WTC11 (cell line): ENCODE data around the gene MEGF11. TPM values are rescaled to one million over a fixed set of nuclear protein-coding genes. Genes with fewer than 3 reads are reported as not detected.

Experiments used
- ATAC-seq: fragments of 200-7000 bp; cut with Tn5 transposase; 2 replicates; pipeline ENCODE4 v1.10.0; 2021; ENCODE audit warnings: mild to moderate bottlenecking, moderate library complexity
- CTCF ChIA-PET: fragments of 300-600 bp; sonication (Branson Sonifier 250); formaldehyde crosslinking; loops from one replicate; lab custom pipeline; 2021; ENCODE audit warnings: antibody characterized with exemption; lab: Charles Lee
- POLR2A ChIA-PET: fragments of 350-600 bp; sonication (Branson Sonifier 250); formaldehyde crosslinking; loops from one replicate; lab custom pipeline; 2021; ENCODE audit warnings: antibody characterized with exemption; lab: Charles Lee
- DNase-seq: peaks from one replicate; pipeline ENCODE4 v3.0.0; 2021; ENCODE audit warnings: low spot score
- H3K27ac Mint-ChIP-seq: 2 replicates; pipeline ENCODE4 v1.8.0; 2021; ENCODE audit warnings: mixed read lengths
- H3K27me3 Mint-ChIP-seq: 2 replicates; pipeline ENCODE4 v1.8.0; 2021; ENCODE audit warnings: low read depth, mild to moderate bottlenecking, moderate library complexity, mixed read lengths
- H3K36me3 Mint-ChIP-seq: 2 replicates; pipeline ENCODE4 v1.8.0; 2021; ENCODE audit warnings: mixed read lengths
- H3K4me1 Mint-ChIP-seq: 2 replicates; pipeline ENCODE4 v1.8.0; 2022; ENCODE audit warnings: mixed read lengths
- H3K4me3 Mint-ChIP-seq: 2 replicates; pipeline ENCODE4 v1.8.0; 2021; ENCODE audit warnings: mild to moderate bottlenecking, moderate library complexity, mixed read lengths
- H3K9me3 Mint-ChIP-seq: 2 replicates; pipeline ENCODE4 v1.8.0; 2021; ENCODE audit warnings: mixed read lengths
- CBFB ChIP-seq: sonication (generic); formaldehyde crosslinking; IDR thresholded peaks from 2 replicates; pipeline ENCODE4 v1.8.1; 2022; ENCODE audit warnings: mild to moderate bottlenecking, low read depth, missing genetic modification reagents
- CREB1 ChIP-seq: sonication (generic); formaldehyde crosslinking; IDR thresholded peaks from 2 replicates; pipeline ENCODE4 v1.8.0; 2023; ENCODE audit warnings: mild to moderate bottlenecking, missing genetic modification reagents
- E2F5 ChIP-seq: sonication (generic); formaldehyde crosslinking; IDR thresholded peaks from 2 replicates; pipeline ENCODE4 v1.8.1; 2022; ENCODE audit warnings: mild to moderate bottlenecking, moderate library complexity, missing genetic modification reagents
- ERG ChIP-seq: fragments of 250-450 bp; sonication (Bioruptor Pico); IDR thresholded peaks from 2 replicates; pipeline ENCODE4 v1.8.0; 2021; ENCODE audit warnings: mild to moderate bottlenecking
- FOXJ3 ChIP-seq: sonication (generic); formaldehyde crosslinking; IDR thresholded peaks from 2 replicates; pipeline ENCODE4 v1.9.0; 2021; ENCODE audit warnings: missing genetic modification reagents, mild to moderate bottlenecking, borderline replicate concordance
- IRF2 ChIP-seq: sonication (generic); formaldehyde crosslinking; IDR thresholded peaks from 2 replicates; pipeline ENCODE4 v1.8.0; 2022; ENCODE audit warnings: low read depth, missing genetic modification reagents, borderline replicate concordance
- JUN ChIP-seq: sonication (generic); formaldehyde crosslinking; IDR thresholded peaks from 2 replicates; pipeline ENCODE4 v1.8.0; 2023; ENCODE audit warnings: mild to moderate bottlenecking, missing genetic modification reagents
- MXD4 ChIP-seq: fragments of 250-450 bp; sonication (Bioruptor Pico); IDR thresholded peaks from 2 replicates; pipeline ENCODE4 v1.8.0; 2021; ENCODE audit warnings: mild to moderate bottlenecking, moderate library complexity, borderline replicate concordance
- NFYB ChIP-seq: sonication (generic); formaldehyde crosslinking; conservative IDR thresholded peaks from 2 replicates; pipeline ENCODE4 v1.8.0; 2022; ENCODE audit warnings: low read depth, missing genetic modification reagents
- OVOL2 ChIP-seq: fragments of 250-450 bp; sonication (Bioruptor Pico); IDR thresholded peaks from 2 replicates; pipeline ENCODE4 v1.9.0; 2021; ENCODE audit warnings: mild to moderate bottlenecking, borderline replicate concordance
- PREB ChIP-seq: sonication (generic); formaldehyde crosslinking; IDR thresholded peaks from 2 replicates; pipeline ENCODE4 v1.8.1; 2022; ENCODE audit warnings: mild to moderate bottlenecking, missing genetic modification reagents, moderate library complexity, borderline replicate concordance
- SMAD3 ChIP-seq: sonication (generic); formaldehyde crosslinking; IDR thresholded peaks from 2 replicates; pipeline ENCODE4 v1.8.0; 2022; ENCODE audit warnings: missing genetic modification reagents, mild to moderate bottlenecking, borderline replicate concordance
- SOX15 ChIP-seq: fragments of 250-450 bp; sonication (Bioruptor Pico); IDR thresholded peaks from 2 replicates; pipeline ENCODE4 v1.9.0; 2021; ENCODE audit warnings: mild to moderate bottlenecking
- SP1 ChIP-seq: sonication (generic); formaldehyde crosslinking; conservative IDR thresholded peaks from 2 replicates; pipeline ENCODE4 v1.8.1; 2022; ENCODE audit warnings: missing genetic modification reagents
- TEAD1 ChIP-seq: sonication (generic); formaldehyde crosslinking; IDR thresholded peaks from 2 replicates; pipeline ENCODE4 v1.8.0; 2022; ENCODE audit warnings: mild to moderate bottlenecking, missing genetic modification reagents
- USF1 ChIP-seq: sonication (generic); formaldehyde crosslinking; IDR thresholded peaks from 2 replicates; pipeline ENCODE4 v1.8.0; 2022; ENCODE audit warnings: mild to moderate bottlenecking, missing genetic modification reagents
- ZBTB43 ChIP-seq: sonication (generic); formaldehyde crosslinking; IDR thresholded peaks from 2 replicates; pipeline ENCODE4 v1.8.1; 2023; ENCODE audit warnings: mild to moderate bottlenecking, missing genetic modification reagents
- ZNF121 ChIP-seq: sonication (generic); formaldehyde crosslinking; IDR thresholded peaks from 2 replicates; pipeline ENCODE4 v1.8.0; 2023; ENCODE audit warnings: missing genetic modification reagents
- ZNF317 ChIP-seq: sonication (generic); formaldehyde crosslinking; IDR thresholded peaks from 2 replicates; pipeline ENCODE4 v1.8.1; 2023; ENCODE audit warnings: low read depth, mild to moderate bottlenecking, moderate library complexity, missing genetic modification reagents, borderline replicate concordance
- ZNF416 ChIP-seq: fragments of 250-450 bp; sonication (Bioruptor Pico); IDR thresholded peaks from 2 replicates; pipeline ENCODE4 v1.9.0; 2021; ENCODE audit warnings: mild to moderate bottlenecking, inconsistent platforms
- ZNF423 ChIP-seq: fragments of 250-450 bp; sonication (Bioruptor Pico); IDR thresholded peaks from 2 replicates; pipeline ENCODE4 v2.1.2; 2022; ENCODE audit warnings: mild to moderate bottlenecking, moderate library complexity
- total RNA-seq: library from RNA; stranded (reverse); gene quantifications from 3 replicates; pipeline ENCODE4 v1.2.3, GENCODE V29; 2021
- TF ChIP-seq, protein P1 (sequence below): sonication (generic); formaldehyde crosslinking; conservative IDR thresholded peaks from 2 replicates; pipeline ENCODE4 v1.8.1; 2023; ENCODE audit warnings: mild to moderate bottlenecking, low read depth, missing genetic modification reagents, moderate library complexity
- TF ChIP-seq, protein P2 (sequence below): sonication (generic); formaldehyde crosslinking; IDR thresholded peaks from 2 replicates; pipeline ENCODE4 v1.8.1; 2023; ENCODE audit warnings: mild to moderate bottlenecking, missing genetic modification reagents
- TF ChIP-seq, protein P3 (sequence below): fragments of 250-450 bp; sonication (Bioruptor Pico); IDR thresholded peaks from 2 replicates; pipeline ENCODE4 v1.9.0; 2021; ENCODE audit warnings: moderate library complexity, mild to moderate bottlenecking, inconsistent platforms, borderline replicate concordance

Gene MEGF11
- total RNA-seq, 1 experiment from 2014 or later: 3.3 TPM

DNA sequence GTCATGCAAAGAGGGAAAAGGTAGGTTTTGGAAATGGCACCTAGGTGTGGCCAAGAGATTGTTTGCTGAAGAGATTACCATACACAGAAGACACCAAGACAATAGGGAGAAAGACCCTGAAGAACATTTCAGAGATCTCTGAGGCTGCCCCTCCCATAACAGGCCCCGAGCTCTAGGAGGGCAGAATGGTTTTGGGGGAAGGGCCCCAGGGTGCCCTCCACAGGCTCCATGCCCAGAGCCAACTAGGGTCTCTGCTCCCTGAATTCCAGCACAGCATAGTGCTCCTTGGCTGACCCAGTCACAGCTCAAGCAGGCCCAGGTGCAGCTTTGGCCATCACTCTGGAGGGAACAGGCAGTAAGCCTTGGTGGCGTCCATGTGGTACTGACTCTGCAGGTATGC is 220.4 kb downstream of the MEGF11 start:
- no peak overlapping the region for H3K27ac Mint-ChIP-seq
- no peak for DNase-seq
- peaks cover 28% of the 10 kb centered on the region for H3K9me3 Mint-ChIP-seq
- no peak for ATAC-seq
- H3K4me1 Mint-ChIP-seq: peaks cover 30% of the 10 kb centered on the region
- H3K4me3 Mint-ChIP-seq: no peak overlapping the region
- peaks cover 2% of the 10 kb centered on the region; the same call in 1 of the 2 replicates for H3K27me3 Mint-ChIP-seq
- H3K36me3 Mint-ChIP-seq: peaks cover 18% of the 10 kb centered on the region
- ChIA-PET POLR2A (no interaction called here), CTCF (no interaction called here)
- no peak for TF ChIP-seq NFYB (CRISPR knock-in tag)
- no peak for TF ChIP-seq TEAD1
- TF ChIP-seq JUN (CRISPR knock-in tag): no peak
- TF ChIP-seq ZNF416 (CRISPR knock-in tag): no peak
- no peak for TF ChIP-seq ZBTB43 (CRISPR knock-in tag)
- TF ChIP-seq ZNF423 (CRISPR knock-in tag): no peak

- peaks cover 32% of the 10 kb centered on the region for H3K4me1 Mint-ChIP-seq
- H3K36me3 Mint-ChIP-seq: peaks cover 18% of the 10 kb centered on the region
- no peak for ATAC-seq
- POLR2A ChIA-PET: no interaction called here
- DNase-seq: no peak
- CTCF ChIA-PET: no interaction called here
- peaks cover 2% of the 10 kb centered on the region; the same call in 1 of the 2 replicates for H3K27me3 Mint-ChIP-seq
- H3K4me3 Mint-ChIP-seq: no peak overlapping the region
- H3K27ac Mint-ChIP-seq: no peak overlapping the region
- H3K9me3 Mint-ChIP-seq: peaks cover 28% of the 10 kb centered on the region
- TF ChIP-seq ZNF121 (CRISPR knock-in tag) (no peak), E2F5 (no peak), OVOL2 (CRISPR knock-in tag) (no peak), ERG (CRISPR knock-in tag) (no peak), SP1 (CRISPR knock-in tag) (no peak), PREB (no peak), CREB1 (no peak), IRF2 (no peak), FOXJ3 (CRISPR knock-in tag) (no peak), SMAD3 (CRISPR knock-in tag) (no peak), MXD4 (CRISPR knock-in tag) (no peak), SOX15 (CRISPR knock-in tag) (no peak), USF1 (no peak), CBFB (CRISPR knock-in tag) (no peak), ZNF317 (CRISPR knock-in tag) (no peak)
- TF ChIP-seq, protein P1, sequence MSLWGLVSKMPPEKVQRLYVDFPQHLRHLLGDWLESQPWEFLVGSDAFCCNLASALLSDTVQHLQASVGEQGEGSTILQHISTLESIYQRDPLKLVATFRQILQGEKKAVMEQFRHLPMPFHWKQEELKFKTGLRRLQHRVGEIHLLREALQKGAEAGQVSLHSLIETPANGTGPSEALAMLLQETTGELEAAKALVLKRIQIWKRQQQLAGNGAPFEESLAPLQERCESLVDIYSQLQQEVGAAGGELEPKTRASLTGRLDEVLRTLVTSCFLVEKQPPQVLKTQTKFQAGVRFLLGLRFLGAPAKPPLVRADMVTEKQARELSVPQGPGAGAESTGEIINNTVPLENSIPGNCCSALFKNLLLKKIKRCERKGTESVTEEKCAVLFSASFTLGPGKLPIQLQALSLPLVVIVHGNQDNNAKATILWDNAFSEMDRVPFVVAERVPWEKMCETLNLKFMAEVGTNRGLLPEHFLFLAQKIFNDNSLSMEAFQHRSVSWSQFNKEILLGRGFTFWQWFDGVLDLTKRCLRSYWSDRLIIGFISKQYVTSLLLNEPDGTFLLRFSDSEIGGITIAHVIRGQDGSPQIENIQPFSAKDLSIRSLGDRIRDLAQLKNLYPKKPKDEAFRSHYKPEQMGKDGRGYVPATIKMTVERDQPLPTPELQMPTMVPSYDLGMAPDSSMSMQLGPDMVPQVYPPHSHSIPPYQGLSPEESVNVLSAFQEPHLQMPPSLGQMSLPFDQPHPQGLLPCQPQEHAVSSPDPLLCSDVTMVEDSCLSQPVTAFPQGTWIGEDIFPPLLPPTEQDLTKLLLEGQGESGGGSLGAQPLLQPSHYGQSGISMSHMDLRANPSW (CRISPR knock-in tag): no peak
- TF ChIP-seq, protein P2, sequence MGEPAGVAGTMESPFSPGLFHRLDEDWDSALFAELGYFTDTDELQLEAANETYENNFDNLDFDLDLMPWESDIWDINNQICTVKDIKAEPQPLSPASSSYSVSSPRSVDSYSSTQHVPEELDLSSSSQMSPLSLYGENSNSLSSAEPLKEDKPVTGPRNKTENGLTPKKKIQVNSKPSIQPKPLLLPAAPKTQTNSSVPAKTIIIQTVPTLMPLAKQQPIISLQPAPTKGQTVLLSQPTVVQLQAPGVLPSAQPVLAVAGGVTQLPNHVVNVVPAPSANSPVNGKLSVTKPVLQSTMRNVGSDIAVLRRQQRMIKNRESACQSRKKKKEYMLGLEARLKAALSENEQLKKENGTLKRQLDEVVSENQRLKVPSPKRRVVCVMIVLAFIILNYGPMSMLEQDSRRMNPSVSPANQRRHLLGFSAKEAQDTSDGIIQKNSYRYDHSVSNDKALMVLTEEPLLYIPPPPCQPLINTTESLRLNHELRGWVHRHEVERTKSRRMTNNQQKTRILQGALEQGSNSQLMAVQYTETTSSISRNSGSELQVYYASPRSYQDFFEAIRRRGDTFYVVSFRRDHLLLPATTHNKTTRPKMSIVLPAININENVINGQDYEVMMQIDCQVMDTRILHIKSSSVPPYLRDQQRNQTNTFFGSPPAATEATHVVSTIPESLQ (CRISPR knock-in tag): no peak
- TF ChIP-seq, protein P3, sequence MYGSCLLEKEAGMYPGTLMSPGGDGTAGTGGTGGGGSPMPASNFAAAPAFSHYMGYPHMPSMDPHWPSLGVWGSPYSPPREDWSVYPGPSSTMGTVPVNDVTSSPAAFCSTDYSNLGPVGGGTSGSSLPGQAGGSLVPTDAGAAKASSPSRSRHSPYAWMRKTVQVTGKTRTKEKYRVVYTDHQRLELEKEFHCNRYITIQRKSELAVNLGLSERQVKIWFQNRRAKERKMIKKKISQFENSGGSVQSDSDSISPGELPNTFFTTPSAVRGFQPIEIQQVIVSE (CRISPR knock-in tag): no peak
These were observed 221.5 kb downstream of the MEGF11 start for GRCh38 chr15:66032006-66032405.
